SHP77 (cell line): ENCODE results near the gene HECTD3.

Experiments
- DNase-seq, 2 experiments: peaks; one replicate each; lab custom pipeline; 2025; lab: John Stamatoyannopoulos, UW

The HECTD3 gene

DNA sequence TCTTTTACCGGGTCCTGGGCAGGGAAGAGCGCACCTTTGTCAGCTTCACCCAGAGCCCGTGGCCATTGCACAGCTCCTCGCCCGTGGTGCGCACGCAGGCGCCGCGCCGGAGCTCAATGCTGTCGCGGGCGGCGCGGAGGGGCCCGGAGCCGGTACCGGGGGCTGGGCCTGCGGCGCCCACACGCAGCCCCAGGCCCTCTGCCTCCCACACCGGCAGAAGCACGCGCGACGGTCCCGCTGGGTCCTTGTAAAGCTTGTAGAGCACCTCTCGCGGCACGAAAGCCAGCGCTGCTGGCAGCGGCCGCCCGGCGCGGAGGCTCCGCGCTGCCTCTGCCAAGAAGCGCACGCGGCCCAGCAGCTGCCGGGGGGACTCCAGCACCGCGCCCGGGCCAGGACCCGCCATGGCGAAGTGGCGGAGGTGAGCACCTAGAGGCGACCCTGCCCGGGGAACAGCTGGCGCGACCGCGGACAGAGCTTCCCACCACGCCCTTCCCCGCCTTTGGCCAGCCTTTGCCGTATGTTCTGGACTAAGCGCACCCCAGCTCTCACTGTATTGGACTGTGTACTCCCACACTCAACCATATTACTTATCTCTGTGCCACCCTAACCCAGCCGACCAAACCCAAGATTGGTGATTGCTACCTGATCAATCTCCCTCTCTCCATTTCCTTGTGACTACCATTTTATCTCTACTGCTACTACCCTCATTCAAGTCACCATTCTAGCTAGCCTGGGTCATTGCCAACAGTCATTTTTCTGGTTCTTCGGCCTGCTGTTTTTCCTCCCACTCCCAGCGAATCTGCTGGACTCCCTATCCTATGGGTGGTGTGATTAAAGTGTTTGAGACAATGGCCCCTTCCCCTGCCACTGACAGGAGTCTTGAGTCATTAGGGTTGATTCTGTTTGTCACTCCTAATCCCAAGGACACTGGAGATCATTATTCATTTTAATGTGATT lies at the start of gene HECTD3:
HECTD3 (minus strand) TSS at position 470 of the 957 bp plus-strand sequence; CDS start at position 403, 67 bp downstream.
- DNase-seq: peak; percentile 71 to 85

DNA sequence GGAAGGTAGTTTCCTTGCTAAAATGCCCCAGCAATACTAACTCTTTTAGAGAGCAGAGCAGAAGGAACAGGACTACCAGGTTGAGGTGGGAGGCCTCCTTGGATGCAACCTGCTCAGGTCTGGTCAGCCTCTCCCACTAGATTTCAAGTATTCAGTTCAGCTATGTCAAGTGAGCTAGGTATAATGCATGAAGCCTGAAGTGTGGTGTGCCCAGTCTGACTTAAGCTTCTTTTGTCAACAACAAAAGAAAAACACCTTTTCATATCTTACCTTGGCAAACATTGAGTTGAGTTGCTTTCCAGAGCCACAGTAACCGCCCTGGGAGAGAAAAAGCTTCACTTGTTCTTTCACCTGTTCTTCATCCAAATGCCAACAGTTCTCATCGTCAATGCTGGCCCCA lies 48.7 kb upstream of the HECTD3 start:
- DNase-seq: no peak

GRCh38 chr1:45057542-45057941 lies 46.4 kb upstream of the HECTD3 start:
- DNase-seq: no peak

DNA sequence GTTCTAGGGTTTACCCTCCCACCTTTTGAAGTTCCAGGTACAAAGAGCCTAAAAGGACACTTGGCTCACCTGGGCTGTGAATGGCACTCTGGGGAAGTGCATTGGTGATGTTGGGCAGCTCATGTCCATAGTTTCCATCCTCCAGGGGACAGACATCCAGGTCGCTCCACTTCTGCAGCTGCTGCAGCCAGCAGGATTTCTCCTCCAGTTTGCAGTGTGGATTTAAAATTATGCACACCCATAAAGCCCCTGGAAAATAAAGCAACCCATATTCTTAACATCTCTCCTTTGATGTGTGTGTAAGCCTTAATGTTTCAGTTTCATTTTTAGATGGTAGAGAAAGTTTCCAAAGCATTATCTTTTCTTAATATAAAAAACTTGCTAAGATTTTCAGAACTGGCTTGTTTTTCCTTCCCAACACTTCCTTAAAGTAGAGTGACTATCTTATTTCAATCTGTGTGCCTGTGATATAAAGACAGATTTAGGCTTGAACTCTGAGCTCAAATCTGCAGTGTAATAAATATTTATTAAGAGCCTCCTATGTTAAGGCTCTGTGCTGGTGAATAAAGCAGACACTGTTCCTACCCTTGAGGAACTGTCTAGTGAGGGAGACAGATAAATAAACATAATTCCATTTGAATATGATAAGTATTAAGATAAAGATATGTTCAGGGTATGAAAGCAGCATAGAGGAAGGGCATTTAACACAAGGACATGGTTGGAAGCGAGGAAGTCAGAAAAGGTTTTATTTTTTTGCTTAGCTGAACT lies 40.1 kb upstream of the HECTD3 start:
- DNase-seq: no peak

DNA sequence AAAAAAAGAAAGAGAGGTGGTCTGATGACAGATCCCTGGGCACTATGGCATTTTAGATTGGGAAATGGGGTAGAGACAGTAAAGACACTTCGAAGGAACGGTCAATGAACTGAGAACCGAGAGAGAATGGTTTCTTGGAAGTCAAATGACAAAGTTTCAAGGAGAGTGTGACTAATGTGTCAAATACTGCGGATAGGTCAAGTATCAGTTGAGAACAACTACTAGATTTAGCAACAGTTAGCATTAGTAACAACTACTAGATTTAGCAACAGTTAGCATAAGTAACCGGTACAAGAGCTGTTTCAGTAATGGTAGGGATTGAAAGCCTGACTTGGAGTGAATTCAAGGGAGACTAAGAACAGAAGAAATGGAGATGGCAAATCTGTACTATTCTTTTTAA lies 35.9 kb upstream of the HECTD3 start:
- no peak for DNase-seq

DNA sequence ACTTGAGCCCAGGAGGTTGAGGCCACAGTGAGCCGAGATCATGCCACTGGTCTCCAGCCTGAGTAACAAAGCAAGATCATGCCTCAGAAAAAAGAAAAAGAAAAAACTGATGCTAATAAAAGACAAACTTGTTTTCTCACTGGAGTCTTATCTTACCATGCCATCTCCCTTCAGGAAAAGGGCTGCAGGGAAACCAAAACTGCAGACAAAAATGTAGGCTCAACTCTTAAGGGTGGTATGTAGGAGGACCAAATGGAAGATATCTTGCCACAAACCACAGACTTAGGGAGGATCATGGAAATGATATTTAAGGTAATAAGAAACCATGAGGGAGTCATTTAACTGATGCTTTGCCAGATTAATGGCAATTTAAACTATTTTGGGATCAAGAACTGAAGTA lies 33.8 kb upstream of the HECTD3 start:
- no peak for DNase-seq

DNA sequence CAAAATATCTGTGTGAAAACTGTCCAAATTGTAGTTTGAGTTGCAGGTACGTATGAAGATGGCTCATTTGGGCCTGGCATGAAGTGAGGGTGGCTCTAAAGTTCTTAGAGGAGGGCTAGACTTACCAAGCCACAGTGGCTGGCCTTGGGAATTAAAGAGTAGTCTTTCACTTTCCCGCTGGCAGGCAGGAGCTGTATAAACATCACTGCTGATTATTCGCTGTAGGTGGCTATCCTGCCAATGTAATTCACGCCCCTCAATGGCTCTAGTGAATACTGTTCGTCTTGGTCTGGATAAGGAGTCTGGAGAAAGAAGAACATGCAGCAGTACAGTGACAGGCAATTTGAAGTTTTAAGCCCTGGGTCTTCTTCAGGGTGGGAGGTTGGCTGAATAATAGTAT lies 32.0 kb upstream of the HECTD3 start:
- DNase-seq: no peak

DNA sequence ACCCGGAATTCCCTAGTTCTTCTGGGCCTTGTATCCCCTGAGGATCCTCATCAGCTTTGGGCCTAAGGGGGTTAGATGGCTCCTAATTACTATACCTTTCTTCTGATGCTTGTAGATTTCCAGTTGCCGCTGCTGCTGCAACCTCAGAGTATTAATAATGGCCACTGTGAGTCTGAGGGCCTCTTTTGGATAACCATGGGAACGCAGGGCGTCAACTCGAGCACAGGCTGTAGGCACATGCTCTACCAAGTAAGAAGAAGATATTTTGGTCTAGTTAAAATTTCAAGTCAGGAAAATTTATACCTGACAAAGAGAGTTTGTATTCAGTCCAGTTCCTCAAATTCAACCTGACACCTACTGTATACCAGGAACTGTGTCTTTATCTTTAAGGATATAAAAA lies 29.2 kb upstream of the HECTD3 start:
- no peak for DNase-seq

GRCh38 chr1:45038661-45039364 lies 27.7 kb upstream of the HECTD3 start:
- DNase-seq: no peak

- DNase-seq: no peak
Measured at GRCh38 chr1:45038240-45038639, 27.1 kb upstream of the HECTD3 start.

DNA sequence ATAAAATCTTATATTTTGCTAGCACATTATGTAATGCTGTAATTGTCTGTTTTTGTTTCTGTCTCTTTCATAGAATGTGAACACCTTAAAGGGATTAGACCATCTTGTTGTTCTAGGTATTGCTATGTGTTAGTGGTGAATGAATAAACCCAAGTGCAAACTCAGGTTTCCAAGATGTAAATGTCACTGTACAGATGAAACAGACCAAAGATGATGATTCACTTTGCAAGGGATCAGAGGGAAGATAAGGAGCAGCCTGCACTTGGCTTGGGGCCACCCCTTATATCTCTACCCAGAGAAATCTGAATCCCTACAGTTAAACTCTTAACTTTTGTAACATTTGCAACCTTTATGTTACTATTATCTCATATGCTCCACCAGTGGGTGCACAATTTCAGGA lies 26.3 kb upstream of the HECTD3 start:
- DNase-seq: no peak

- DNase-seq: no peak
Measured at GRCh38 chr1:45035631-45036301, 24.6 kb upstream of the HECTD3 start.

GRCh38 chr1:45033356-45033755 lies 22.2 kb upstream of the HECTD3 start:
- DNase-seq: no peak

GRCh38 chr1:45032837-45033236 lies 21.7 kb upstream of the HECTD3 start:
- no peak for DNase-seq

- DNase-seq: no peak
Measured at GRCh38 chr1:45026446-45026845, 15.3 kb upstream of the HECTD3 start.

DNA sequence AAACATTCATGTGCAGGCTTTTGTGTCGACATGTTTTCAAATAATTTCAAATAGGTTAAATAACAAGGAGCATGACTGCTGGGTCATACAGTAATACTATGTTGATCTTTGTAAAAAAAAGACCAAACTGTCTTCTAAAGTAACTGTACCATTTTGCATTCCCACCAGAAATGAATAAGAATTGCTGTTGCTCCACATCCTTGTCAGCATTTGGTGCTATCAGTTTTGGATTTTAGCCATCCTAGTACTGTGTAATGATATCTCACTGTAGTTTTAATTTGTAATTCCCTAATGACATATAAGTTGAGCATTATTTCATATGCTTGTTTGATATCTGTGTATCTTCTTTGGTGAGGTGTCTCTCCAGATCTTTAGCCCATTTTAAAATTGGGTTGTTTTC lies 12.5 kb upstream of the HECTD3 start:
- DNase-seq: no peak

GRCh38 chr1:45018599-45019230 lies 7.6 kb upstream of the HECTD3 start:
- peak; percentile 82 to 91 for DNase-seq

DNA sequence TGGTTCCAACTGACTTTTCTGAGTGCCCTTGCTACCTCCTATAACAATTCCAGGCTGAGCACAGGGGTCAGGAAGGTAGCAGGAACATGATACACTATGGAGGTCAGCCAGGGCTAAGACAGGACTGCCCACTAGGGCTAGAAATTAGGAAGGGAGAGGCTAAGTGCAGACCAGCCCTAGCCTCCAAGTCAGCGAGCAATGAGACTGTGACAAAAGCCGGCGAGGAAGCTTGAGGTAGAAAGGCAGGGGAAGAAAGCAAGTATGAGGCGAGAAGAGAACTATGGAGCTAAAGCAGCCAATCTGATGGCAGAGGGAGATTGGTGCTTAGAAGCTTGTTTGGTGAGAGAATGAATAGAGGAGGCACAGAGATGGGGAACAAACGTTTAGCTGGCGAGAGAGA lies 5.6 kb upstream of the HECTD3 start:
- DNase-seq: no peak

DNA sequence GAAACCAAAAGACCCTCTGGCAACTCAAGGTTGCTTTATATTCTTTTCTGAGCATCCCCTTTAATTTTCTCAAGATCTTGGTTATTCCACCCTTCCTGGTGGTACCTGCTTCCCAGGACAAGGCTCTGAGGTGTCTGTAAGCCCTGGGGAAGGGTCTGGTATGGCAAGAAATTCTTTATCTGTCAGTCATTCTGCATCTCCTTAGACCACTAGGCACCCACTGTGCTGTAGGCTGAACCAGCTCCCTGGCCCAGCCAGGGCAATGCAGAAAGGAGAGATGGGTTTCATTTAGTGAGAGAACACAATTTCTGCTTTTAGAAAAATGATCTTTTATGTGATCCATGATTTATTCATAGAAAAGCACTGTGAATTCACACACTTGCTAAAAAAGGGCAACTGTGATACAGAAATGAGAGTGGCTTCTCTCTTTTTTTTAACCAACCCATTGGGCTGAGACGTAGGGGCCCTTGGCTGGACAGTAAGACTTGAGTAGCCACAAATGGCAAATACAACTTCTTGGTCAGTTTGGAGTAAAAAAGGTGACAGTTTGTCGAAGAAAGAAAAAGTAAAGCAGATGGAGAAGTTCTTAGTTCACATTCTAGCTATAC lies 5.1 kb upstream of the HECTD3 start:
- DNase-seq: no peak

GRCh38 chr1:45015683-45016082 lies 4.6 kb upstream of the HECTD3 start:
- DNase-seq: no peak
